Measurements from ENCODE around the gene KCNS3. TPM values are rescaled to one million over a fixed set of nuclear protein-coding genes. Genes with fewer than 3 reads are reported as not detected.

Gene KCNS3
- polyA plus RNA-seq, 1 donor = 9.2 TPM

- DNase-seq = no peak
These were observed 1.9 kb upstream of the KCNS3 start for GRCh38 chr2:17876590-17876989.

GRCh38 chr2:17877811-17878280 lies 621 bp upstream of the KCNS3 start:
- peak; percentile 15 for DNase-seq

DNA sequence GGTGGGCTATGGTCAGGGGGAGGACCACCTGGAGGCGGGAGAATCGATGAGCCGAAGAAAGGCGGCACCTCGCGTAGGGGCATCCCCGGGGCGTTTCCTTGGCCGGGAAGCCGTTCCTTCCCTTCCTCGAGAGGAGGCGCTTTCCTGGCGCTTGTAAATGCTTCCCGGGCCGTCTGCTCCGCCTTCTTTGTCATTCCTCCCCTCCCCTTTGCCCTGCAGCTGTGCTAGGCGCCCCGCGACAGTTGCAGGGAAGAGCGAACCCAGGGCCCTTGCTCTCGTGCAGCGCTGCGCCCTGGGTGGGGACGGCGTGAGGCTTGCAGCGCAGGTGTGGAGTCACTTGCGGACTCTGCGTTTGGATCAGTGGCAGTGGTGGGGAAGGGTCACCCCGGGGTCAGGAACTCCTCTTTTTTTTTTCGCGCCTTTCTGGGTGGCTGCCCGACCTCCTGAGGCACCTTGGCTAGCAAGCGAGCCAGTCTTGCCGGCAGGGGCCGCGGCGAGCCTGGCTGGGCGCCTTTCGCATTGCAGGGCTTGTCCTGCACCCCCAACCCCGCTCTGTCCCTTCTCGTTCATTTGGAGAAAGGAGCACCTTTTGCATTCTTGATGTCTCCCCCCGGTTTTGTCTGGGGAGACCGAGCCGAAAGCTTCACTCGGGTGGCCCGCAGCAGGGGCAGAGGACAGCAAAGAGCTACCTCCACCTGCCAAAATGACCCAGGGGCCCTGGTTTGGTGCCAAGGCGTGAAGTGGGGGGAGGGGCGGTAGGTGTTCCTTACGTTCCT lies 858 bp downstream of the KCNS3 start:
- DNase-seq = peak; percentile 50

- DNase-seq = no peak
These were observed 1.4 kb downstream of the KCNS3 start for GRCh38 chr2:17879913-17880274.

- no peak for DNase-seq
These were observed 14.5 kb downstream of the KCNS3 start for GRCh38 chr2:17892770-17893534.

- no peak for DNase-seq
These were observed 15.5 kb downstream of the KCNS3 start for GRCh38 chr2:17894005-17894404.

DNA sequence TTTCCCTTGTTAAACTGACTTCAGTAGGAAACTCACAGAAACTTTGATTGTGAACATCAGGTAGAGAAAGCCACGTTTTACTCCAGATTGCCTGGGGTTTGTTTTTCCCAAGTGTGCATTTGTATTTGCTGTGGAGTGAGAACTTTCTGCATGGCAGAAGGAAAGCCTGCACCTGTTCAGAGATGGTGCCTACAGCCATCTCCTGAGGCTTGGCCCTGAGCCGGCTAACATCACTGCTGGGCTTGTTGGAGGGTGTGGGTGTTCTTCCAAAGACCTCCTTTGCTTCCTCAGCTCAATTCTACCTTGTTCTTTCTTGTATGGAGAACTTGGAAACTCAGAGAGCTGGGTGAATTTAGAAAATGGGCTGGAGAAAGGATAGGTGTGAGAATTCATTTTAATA lies 16.1 kb downstream of the KCNS3 start:
- no peak for DNase-seq

- no peak for DNase-seq
These were observed 21.4 kb downstream of the KCNS3 start for GRCh38 chr2:17899871-17900270.

- DNase-seq = no peak
These were observed 22.8 kb downstream of the KCNS3 start for GRCh38 chr2:17901246-17901645.

GRCh38 chr2:17910980-17911379 lies 32.5 kb downstream of the KCNS3 start:
- no peak for DNase-seq

GRCh38 chr2:17911491-17912260 lies 33.2 kb downstream of the KCNS3 start:
- DNase-seq = no peak

GRCh38 chr2:17912266-17912691 lies 33.8 kb downstream of the KCNS3 start:
- no peak for DNase-seq

DNA sequence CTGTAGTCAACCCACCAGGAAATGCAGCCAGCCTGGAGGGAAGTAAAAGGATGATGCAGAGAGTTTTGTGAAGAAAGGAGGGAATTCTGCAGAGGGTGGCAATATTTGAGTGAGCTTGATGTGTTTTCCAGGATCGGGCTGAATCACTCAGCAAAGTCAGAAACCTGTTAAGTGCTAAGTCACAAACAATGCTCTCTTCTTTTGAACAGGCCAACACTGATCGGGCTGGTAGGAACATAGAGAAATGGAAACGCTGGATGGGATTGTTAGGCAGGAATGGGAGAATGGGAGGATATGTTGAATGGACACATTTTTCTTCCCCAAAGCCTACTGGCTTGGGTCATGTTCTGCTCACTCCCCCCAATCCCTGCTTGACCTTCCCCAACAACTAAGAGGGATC lies 36.6 kb downstream of the KCNS3 start:
- no peak for DNase-seq

DNA sequence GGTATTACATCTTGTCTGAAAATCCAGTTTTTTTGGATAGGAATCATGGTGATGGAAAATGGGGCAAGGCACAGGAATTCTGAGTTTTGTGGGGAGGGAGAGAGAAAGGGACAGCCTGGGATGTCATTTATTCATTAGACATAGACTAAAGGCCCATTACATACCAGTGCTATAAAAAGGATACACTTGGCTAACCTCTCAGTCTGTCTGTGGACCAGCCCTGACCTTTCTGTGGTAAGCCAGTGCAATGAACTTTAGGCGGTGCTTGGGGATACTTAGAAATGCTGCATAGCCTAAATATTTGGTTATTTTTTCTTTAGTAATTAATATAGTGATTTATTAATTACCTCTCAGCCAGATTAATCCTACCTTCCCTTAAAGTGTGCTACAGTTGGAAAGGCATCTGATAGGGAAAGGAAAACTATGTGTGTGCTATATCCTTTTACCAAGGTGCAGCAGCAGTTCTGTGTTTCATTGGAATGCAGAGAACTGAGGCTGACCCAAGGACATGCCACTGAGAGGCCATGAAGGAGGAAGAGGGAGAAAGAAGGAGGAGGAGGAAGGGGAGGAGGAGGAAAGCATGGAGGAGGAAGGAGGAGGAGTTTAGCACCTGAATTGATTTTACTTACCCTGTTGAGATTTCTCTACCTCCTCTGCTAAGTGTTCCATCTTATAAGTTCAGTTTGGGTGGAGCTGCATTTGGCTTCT lies 37.5 kb downstream of the KCNS3 start:
- no peak for DNase-seq

DNA sequence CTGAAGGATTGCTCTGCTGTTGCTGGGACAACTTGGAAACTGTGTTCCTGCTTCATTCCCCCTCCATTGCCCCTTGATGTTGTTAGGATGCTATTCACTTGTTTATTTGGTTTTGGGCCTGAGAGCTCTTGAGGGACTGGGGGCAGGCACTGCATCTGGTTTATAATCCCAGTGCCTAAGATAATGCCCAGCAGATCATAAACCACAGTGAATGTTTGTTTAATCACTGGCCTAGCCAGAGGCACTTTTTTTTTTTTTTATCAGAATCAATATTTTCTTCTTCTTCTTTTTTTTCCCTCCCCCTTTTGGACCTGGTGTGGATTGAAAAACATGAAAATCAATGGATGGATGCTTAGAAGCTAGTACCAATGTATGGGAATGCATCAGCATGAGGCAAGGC lies 38.1 kb downstream of the KCNS3 start:
- no peak for DNase-seq

GRCh38 chr2:17918789-17919188 lies 40.3 kb downstream of the KCNS3 start:
- no peak for DNase-seq

DNA sequence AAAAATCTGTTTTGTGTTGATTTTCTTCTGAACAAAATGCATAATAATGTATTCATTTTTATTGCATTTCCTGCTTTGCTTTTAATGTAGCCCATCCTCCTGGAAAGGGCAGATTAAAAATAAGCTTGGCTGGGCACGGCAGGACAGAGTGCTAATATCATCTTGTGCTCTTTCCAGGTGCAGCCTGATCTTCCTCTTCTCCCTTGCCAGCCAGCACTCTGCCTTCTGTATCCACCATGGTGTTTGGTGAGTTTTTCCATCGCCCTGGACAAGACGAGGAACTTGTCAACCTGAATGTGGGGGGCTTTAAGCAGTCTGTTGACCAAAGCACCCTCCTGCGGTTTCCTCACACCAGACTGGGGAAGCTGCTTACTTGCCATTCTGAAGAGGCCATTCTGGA lies 52.3 kb downstream of the KCNS3 start:
- no peak for DNase-seq

DNA sequence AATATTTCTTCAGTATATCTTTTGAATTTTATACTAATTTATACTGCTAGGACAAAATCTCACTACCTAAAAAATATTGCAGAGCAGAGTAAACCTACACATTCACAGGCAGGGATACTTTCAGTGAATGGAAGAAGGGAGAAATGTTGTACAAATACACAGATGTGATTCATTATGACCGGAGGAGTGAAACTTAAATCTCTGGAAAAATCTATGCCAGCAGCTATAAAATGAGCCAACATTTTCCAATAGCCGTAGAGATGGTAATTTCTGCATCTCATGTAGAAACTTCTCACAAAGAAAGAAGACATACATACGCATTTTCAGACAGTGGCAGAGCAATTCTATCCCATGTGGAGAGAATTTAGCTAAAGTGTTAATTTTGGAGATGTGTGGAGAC lies 54.8 kb downstream of the KCNS3 start:
- no peak for DNase-seq

DNA sequence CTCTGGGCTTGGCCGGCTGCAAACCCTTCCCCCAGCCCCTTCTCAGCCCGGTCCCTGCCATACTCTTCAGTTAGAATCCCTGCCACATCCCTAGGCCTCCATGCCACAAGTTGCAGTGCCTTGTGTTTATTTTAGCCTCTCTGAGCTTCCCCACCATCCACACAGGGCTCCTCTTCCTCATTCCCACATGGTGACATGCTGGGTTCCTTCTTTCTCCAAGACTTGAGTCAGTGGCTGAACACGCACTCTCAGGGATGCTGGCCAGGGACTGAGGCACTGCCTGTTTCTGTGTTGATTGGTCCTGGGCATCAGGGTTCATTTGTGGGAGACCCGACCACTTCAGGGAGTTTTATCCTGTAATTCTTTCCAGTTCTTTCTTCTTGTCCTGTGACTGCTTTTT lies 56.3 kb downstream of the KCNS3 start:
- DNase-seq = no peak

DNA sequence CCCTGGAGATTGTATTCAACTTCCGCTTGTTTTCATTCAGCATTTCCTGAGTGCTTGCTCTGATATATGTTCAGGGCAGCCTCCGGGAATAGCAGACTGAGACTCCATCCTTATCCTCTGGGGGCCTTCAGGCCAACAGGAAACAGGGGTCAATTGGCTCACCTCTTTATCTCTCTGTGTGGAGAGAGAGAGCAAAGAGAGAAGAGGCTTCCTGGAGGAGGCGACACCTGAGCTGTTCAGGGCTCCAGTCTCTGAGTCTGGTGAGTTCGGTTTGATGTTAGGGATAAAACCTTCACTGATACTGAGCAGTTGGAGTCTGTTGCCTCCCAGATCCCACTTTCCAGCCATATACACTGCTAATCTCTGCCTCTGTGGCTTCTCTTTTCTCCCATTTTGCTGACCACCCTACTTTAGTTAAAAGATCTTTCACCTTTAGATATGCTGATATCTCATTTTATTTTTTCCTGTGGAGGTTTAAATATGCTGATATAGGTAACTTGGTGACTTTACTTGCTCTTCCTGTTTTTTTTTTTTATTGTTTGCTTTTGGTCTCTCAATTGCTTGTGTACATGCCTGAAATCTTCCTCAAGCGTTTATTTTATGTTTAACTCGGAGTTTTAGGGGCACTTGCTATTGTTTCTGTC lies 56.9 kb downstream of the KCNS3 start:
- no peak for DNase-seq

GRCh38 chr2:17936599-17936998 lies 58.1 kb downstream of the KCNS3 start:
- DNase-seq = no peak

Data from left kidney (tissue), 2 donors.